GM23338 (cell line): ENCODE data around the gene SMIM15. TPM values are rescaled to one million over a fixed set of nuclear protein-coding genes. Genes with fewer than 3 reads are reported as not detected.

Experiments
- ATAC-seq: fragments of 200-7000 bp; cut with Tn5 transposase; 3 replicates; pipeline ENCODE4 v1.9.1; 2020
- DNase-seq: peaks from one replicate; pipeline ENCODE4 v3.0.0-alpha.2; 2015; ENCODE audit warnings: low spot score
- H2AFZ ChIP-seq: fragments of 200-600 bp; sonication (generic); 2 replicates; pipeline ENCODE4 v1.8.0; 2016; ENCODE audit warnings: antibody characterized with exemption, mild to moderate bottlenecking, moderate library complexity
- H3F3A ChIP-seq: fragments of 200-600 bp; sonication (generic); replicated peaks from 2 replicates; pipeline ENCODE4 v1.8.0; 2017; ENCODE audit warnings: antibody characterized with exemption, mixed run types, low read depth
- H3K27ac ChIP-seq: fragments of 200-600 bp; sonication (generic); 2 replicates; pipeline ENCODE4 v1.6.1; 2016; ENCODE audit warnings: low read depth
- H3K27me3 ChIP-seq: fragments of 200-600 bp; sonication (generic); 2 replicates; pipeline ENCODE4 v1.8.0; 2016; ENCODE audit warnings: mild to moderate bottlenecking, mixed run types, moderate library complexity; ENCODE audit not compliant: insufficient read depth
- H3K36me3 ChIP-seq: fragments of 200-600 bp; sonication (generic); 2 replicates; pipeline ENCODE4 v1.8.0; 2016; ENCODE audit warnings: mild to moderate bottlenecking; ENCODE audit not compliant: insufficient read depth
- H3K4me1 ChIP-seq: fragments of 200-600 bp; sonication (generic); 2 replicates; pipeline ENCODE4 v1.8.0; 2016; ENCODE audit warnings: mild to moderate bottlenecking, moderate library complexity; ENCODE audit not compliant: insufficient read depth
- H3K4me2 ChIP-seq: fragments of 200-600 bp; sonication (generic); 2 replicates; pipeline ENCODE4 v1.7.1; 2017; ENCODE audit warnings: mixed run types
- H3K4me3 ChIP-seq: fragments of 200-600 bp; sonication (generic); 2 replicates; pipeline ENCODE4 v1.6.1; 2016; ENCODE audit warnings: mixed run types
- H3K79me2 ChIP-seq: fragments of 200-600 bp; sonication (generic); replicated peaks from 2 replicates; pipeline ENCODE4 v1.8.0; 2017; ENCODE audit warnings: mild to moderate bottlenecking; ENCODE audit not compliant: insufficient read depth
- H3K9me2 ChIP-seq: fragments of 200-600 bp; sonication (generic); 2 replicates; pipeline ENCODE4 v1.8.0; 2017; ENCODE audit not compliant: insufficient read depth
- H4K20me1 ChIP-seq: fragments of 200-600 bp; sonication (generic); replicated peaks from 2 replicates; pipeline ENCODE4 v1.8.0; 2017; ENCODE audit warnings: mild to moderate bottlenecking; ENCODE audit not compliant: insufficient read depth
- H3K27ac Mint-ChIP-seq: 2 replicates; pipeline ENCODE4 v1.8.0; 2020; ENCODE audit warnings: inconsistent platforms, mild to moderate bottlenecking, moderate library complexity, mixed read lengths
- H3K27me3 Mint-ChIP-seq: 3 replicates; pipeline ENCODE4 v1.8.0; 2022; ENCODE audit warnings: low read depth, mild to moderate bottlenecking, moderate library complexity, mixed read lengths, inconsistent platforms; ENCODE audit not compliant: insufficient read depth, poor library complexity
- H3K36me3 Mint-ChIP-seq: 3 replicates; pipeline ENCODE4 v1.8.0; 2021; ENCODE audit warnings: low read depth, mild to moderate bottlenecking, inconsistent platforms, moderate library complexity, mixed read lengths
- H3K4me1 Mint-ChIP-seq: 3 replicates; pipeline ENCODE4 v1.8.0; 2020; ENCODE audit warnings: mild to moderate bottlenecking, inconsistent platforms, mixed read lengths
- H3K4me3 Mint-ChIP-seq: 3 replicates; pipeline ENCODE4 v1.8.0; 2021; ENCODE audit warnings: moderate library complexity, mild to moderate bottlenecking, inconsistent platforms, mixed read lengths
- H3K9me3 Mint-ChIP-seq: 3 replicates; pipeline ENCODE4 v1.8.0; 2020; ENCODE audit warnings: moderate library complexity, mild to moderate bottlenecking, inconsistent platforms, mixed read lengths
- CREB1 ChIP-seq: fragments of 250-450 bp; sonication (Bioruptor Pico); IDR thresholded peaks from 2 replicates; pipeline ENCODE4 v1.5.0; 2020; ENCODE audit warnings: low read depth, mild to moderate bottlenecking, moderate library complexity
- ETS1 ChIP-seq: IDR thresholded peaks from 2 replicates; pipeline ENCODE4 v1.6.1; 2016; ENCODE audit warnings: antibody characterized with exemption
- JUNB ChIP-seq: IDR thresholded peaks from one replicate; pipeline ENCODE4 v1.6.1; 2016; ENCODE audit warnings: antibody characterized with exemption; ENCODE audit not compliant: unreplicated experiment
- POLR2AphosphoS5 ChIP-seq: IDR thresholded peaks from 2 replicates; pipeline ENCODE4 v1.6.1; 2016; ENCODE audit warnings: antibody characterized with exemption, low read depth
- ZNF114 ChIP-seq: fragments of 250-450 bp; sonication (Bioruptor Pico); IDR thresholded peaks from 2 replicates; pipeline ENCODE4 v1.5.0; 2020; ENCODE audit warnings: mild to moderate bottlenecking, moderate library complexity
- ZNF331 ChIP-seq: fragments of 250-450 bp; sonication (Bioruptor Pico); IDR thresholded peaks from 2 replicates; pipeline ENCODE4 v1.5.0; 2020; ENCODE audit warnings: low read depth, mild to moderate bottlenecking, moderate library complexity
- ZNF462 ChIP-seq: fragments of 250-450 bp; sonication (Bioruptor Pico); IDR thresholded peaks from 2 replicates; pipeline ENCODE4 v1.5.0; 2020; ENCODE audit warnings: mild to moderate bottlenecking, moderate library complexity
- polyA plus RNA-seq: library from polyadenylated mRNA; unstranded; fragments of >200 nt; fragmentation: Nextera tagmentation; extraction: Ambion mirVana; gene quantifications from 2 replicates; pipeline ENCODE4 v1.2.1, GENCODE V29; 2016
- total RNA-seq: library from RNA; depleted of rRNA; stranded (reverse); fragments of >200 nt; shearing (Covaris generic); gene quantifications from 2 replicates; pipeline ENCODE4 v1.2.3, GENCODE V29; 2014

Gene SMIM15
- total and polyA plus RNA-seq, 2 experiments from 2014 or later = 33.4 to 53.9 TPM

DNA sequence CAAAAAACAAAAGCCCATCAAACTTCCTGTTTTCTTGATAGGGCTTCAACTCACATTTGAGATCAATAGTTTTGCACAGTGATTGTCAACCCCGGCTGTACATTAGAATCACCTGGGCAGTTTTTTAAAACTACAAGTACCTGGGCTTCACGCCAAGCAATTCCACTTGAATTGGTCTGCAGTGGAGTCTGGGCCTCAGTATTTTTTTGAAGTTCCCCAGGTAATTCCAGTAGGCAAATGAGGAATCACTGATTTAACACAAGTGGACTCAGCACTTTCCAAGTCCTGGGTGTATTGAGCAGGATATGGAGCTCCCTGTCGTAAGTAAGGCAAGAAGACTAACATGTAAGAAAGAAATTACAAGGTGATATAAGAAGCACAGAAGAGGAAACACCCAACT, 14.8 kb upstream of the SMIM15 start:
- no peak for TF ChIP-seq ZNF462 (CRISPR knock-in tag)
- TF ChIP-seq ZNF114 (CRISPR knock-in tag) = no peak
- no peak for TF ChIP-seq CREB1 (CRISPR knock-in tag)
- Histone ChIP-seq H3K4me1 (no peaks in the 10 kb centered on the region), H3K27me3 (no peaks in the 10 kb centered on the region), H3K27ac (no peak overlapping the region), H3K4me3 (no peak overlapping the region), H3K79me2 (no peaks in the 10 kb centered on the region), H3F3A (no peaks in the 10 kb centered on the region), H3K9me2 (no peaks in the 10 kb centered on the region), H3K4me2 (no peak overlapping the region), H2AFZ (no peak overlapping the region), H4K20me1 (no peaks in the 10 kb centered on the region; the same call in 1 of the 2 replicates), H3K36me3 (no peaks in the 10 kb centered on the region)
- no peak for ATAC-seq
- no peaks in the 10 kb centered on the region for H3K4me1 Mint-ChIP-seq
- DNase-seq = no peak
- H3K9me3 Mint-ChIP-seq = no peaks in the 10 kb centered on the region; the same call in 2 of the 3 replicates
- H3K27me3 Mint-ChIP-seq = no peaks in the 10 kb centered on the region
- no peaks in the 10 kb centered on the region for H3K36me3 Mint-ChIP-seq
- H3K4me3 Mint-ChIP-seq = no peak overlapping the region
- no peak overlapping the region for H3K27ac Mint-ChIP-seq

- Mint-ChIP-seq H3K27ac (no peak overlapping the region), H3K27me3 (no peaks in the 10 kb centered on the region), H3K36me3 (no peaks in the 10 kb centered on the region), H3K4me1 (no peaks in the 10 kb centered on the region), H3K4me3 (no peak overlapping the region), H3K9me3 (no peaks in the 10 kb centered on the region; the same call in 2 of the 3 replicates)
- Histone ChIP-seq H3K4me2 (no peak overlapping the region), H3K9me2 (no peaks in the 10 kb centered on the region), H3K36me3 (no peaks in the 10 kb centered on the region), H3F3A (no peaks in the 10 kb centered on the region), H3K4me3 (no peak overlapping the region), H3K27me3 (no peaks in the 10 kb centered on the region), H3K4me1 (no peaks in the 10 kb centered on the region), H4K20me1 (no peaks in the 10 kb centered on the region; the same call in 1 of the 2 replicates), H2AFZ (no peak overlapping the region), H3K27ac (no peak overlapping the region), H3K79me2 (no peaks in the 10 kb centered on the region)
- no peak for ATAC-seq
- no peak for DNase-seq
- TF ChIP-seq JUNB (no peak), ZNF331 (CRISPR knock-in tag) (no peak), CREB1 (CRISPR knock-in tag) (no peak), POLR2AphosphoS5 (no peak), ETS1 (no peak)
Observed at GRCh38 chr5:61176631-61177030, 14.4 kb upstream of the SMIM15 start.
